K562 (cell line): ENCODE results near the gene ATP9A. TPM values are rescaled to one million over a fixed set of nuclear protein-coding genes. Genes with fewer than 3 reads are reported as not detected.

ENCODE experiments used
- ATAC-seq: fragments of 200-7000 bp; cut with Tn5 transposase; 3 replicates; pipeline ENCODE4 v1.9.1; 2020; ENCODE audit warnings: moderate library complexity
- BruUV-seq: library from RNA; stranded (reverse); fragments of 400-500 nt; replicated peaks from 2 replicates; lab custom pipeline; 2021; lab: Mats Ljungman, UMichigan
- CTCF ChIA-PET: fragments of 300-600 bp; formaldehyde crosslinking; extraction: SDS; loops from one replicate; lab custom pipeline; 2021; ENCODE audit warnings: low intra/inter-chr PET ratio; lab: Yijun Ruan, JAX
- POLR2A ChIA-PET: fragments of 300-600, 350-650 bp; sonication (Branson Sonifier 250); formaldehyde crosslinking; extraction: SDS; loops from one replicate; lab custom pipeline; 2021; ENCODE audit warnings: antibody characterized with exemption, inconsistent platforms; lab: Yijun Ruan, JAX
- DNase-seq, 4 experiments: peaks; one replicate each; pipeline versions ENCODE4 v3.0.0 to v3.0.0-alpha.2; 2011 to 2018; ENCODE audit warnings: low spot score in 3 of 4, mixed read lengths in 3 of 4; ENCODE audit errors: extremely low read depth in 1 of 4
- FAIRE-seq: peaks from 2 replicates; lab custom pipeline; 2011; peaks lifted over from hg19 to GRCh38; lab: Jason Lieb, UNC
- H2AFZ ChIP-seq: 2 replicates; pipeline ENCODE4 v1.6.0; 2011; ENCODE audit warnings: low read depth, low read length, control low read depth, inconsistent platforms
- H3K27ac ChIP-seq: fragments of 200-600 bp; 3 replicates; pipeline ENCODE4 v1.8.0; 2011; ENCODE audit warnings: low read depth, mild to moderate bottlenecking, control low read depth, inconsistent platforms, low read length, moderate library complexity, mixed read lengths; ENCODE audit errors: extremely low read depth
- H3K27me3 ChIP-seq, 2 experiments: fragments of 300-600 bp in 1 of 2; 2 replicates in 1 of 2; 3 replicates in 1 of 2; pipeline versions ENCODE4 v1.6.0 to v1.8.0; 2011; ENCODE audit warnings: inconsistent platforms in 2 of 2, low read length in 2 of 2, mild to moderate bottlenecking in 1 of 2, mixed read lengths in 1 of 2, moderate library complexity in 1 of 2; ENCODE audit not compliant: control insufficient read depth in 2 of 2, insufficient read depth in 2 of 2
- H3K36me3 ChIP-seq: fragments of 300-600 bp; 3 replicates; pipeline ENCODE4 v1.8.0; 2011; ENCODE audit warnings: mild to moderate bottlenecking, low read length, inconsistent platforms; ENCODE audit not compliant: control insufficient read depth, insufficient read depth
- H3K4me1 ChIP-seq, 2 experiments: fragments of 200-600 bp in 1 of 2; replicated peaks in 1 of 2; 2 replicates in 1 of 2; 3 replicates in 1 of 2; pipeline versions ENCODE4 v1.5.1 to v1.8.0; 2011; ENCODE audit warnings: inconsistent platforms in 2 of 2, low read length in 2 of 2, mild to moderate bottlenecking in 1 of 2, mixed read lengths in 1 of 2, moderate library complexity in 1 of 2; ENCODE audit not compliant: control insufficient read depth in 2 of 2, insufficient read depth in 2 of 2
- H3K4me2 ChIP-seq: 2 replicates; pipeline ENCODE4 v1.6.1; 2011; ENCODE audit warnings: low read length, control low read depth, inconsistent platforms, mixed read lengths; ENCODE audit not compliant: insufficient read depth
- H3K4me3 ChIP-seq: fragments of 200-600 bp; sonication (generic), shearing (Covaris generic); 2 replicates; pipeline ENCODE4 v1.5.1; 2016; ENCODE audit warnings: control low read depth, inconsistent platforms
- H3K79me2 ChIP-seq: fragments of 200-600 bp; 3 replicates; pipeline ENCODE4 v1.8.0; 2011; ENCODE audit warnings: low read length, inconsistent platforms; ENCODE audit not compliant: control insufficient read depth, insufficient read depth
- H3K9ac ChIP-seq, 2 experiments: 2 replicates each; pipeline versions ENCODE4 v1.6.0 to v1.6.1; 2011; ENCODE audit warnings: low read depth in 2 of 2, low read length in 2 of 2, control low read depth in 1 of 2, inconsistent platforms in 1 of 2, mild to moderate bottlenecking in 1 of 2, mixed read lengths in 1 of 2; ENCODE audit not compliant: insufficient read depth in 1 of 2
- H3K9me1 ChIP-seq: one replicate; pipeline ENCODE4 v1.6.0; 2011; ENCODE audit warnings: inconsistent platforms, mild to moderate bottlenecking, low read length, moderate library complexity; ENCODE audit not compliant: control insufficient read depth, insufficient read depth
- H3K9me3 ChIP-seq: replicated peaks from 2 replicates; pipeline ENCODE4 v1.5.1; 2011; ENCODE audit warnings: low read depth, low read length, inconsistent platforms; ENCODE audit not compliant: control insufficient read depth, insufficient read depth
- H4K20me1 ChIP-seq: replicated peaks from 2 replicates; pipeline ENCODE4 v1.6.1; 2011; ENCODE audit warnings: low read length, inconsistent platforms, mixed read lengths; ENCODE audit not compliant: control insufficient read depth, insufficient read depth
- CBX2 ChIP-seq: fragments of 200-600 bp; sonication (generic); IDR thresholded peaks from one replicate; pipeline ENCODE4 v1.6.1; 2012; ENCODE audit warnings: mild to moderate bottlenecking, low read length, inconsistent platforms; ENCODE audit not compliant: insufficient read depth, poor library complexity, severe bottlenecking
- HNRNPL ChIP-seq: fragments of 200-400 bp; formaldehyde crosslinking; IDR thresholded peaks from 2 replicates; pipeline ENCODE4 v1.6.1; 2017; ENCODE audit warnings: low read depth, mild to moderate bottlenecking, low read length
- MYBL2 ChIP-seq, 2 experiments: fragments of 450-650 bp in 1 of 2; sonication (generic) in 1 of 2; formaldehyde crosslinking in 1 of 2; IDR thresholded peaks; 2 replicates each; pipeline versions ENCODE4 v1.6.1 to v1.8.1; 2017 to 2022; ENCODE audit warnings: borderline replicate concordance in 1 of 2, inconsistent platforms in 1 of 2, low read depth in 1 of 2, mild to moderate bottlenecking in 1 of 2, missing genetic modification reagents in 1 of 2, moderate library complexity in 1 of 2
- RFX1 ChIP-seq: fragments of 450-650 bp; IDR thresholded peaks from 2 replicates; pipeline ENCODE4 v1.6.1; 2016; ENCODE audit warnings: mild to moderate bottlenecking, moderate library complexity
- ZNF23 ChIP-seq: fragments of 250-450 bp; sonication (Bioruptor Pico); IDR thresholded peaks from 2 replicates; pipeline ENCODE4 v1.4.0; 2020; ENCODE audit warnings: mild to moderate bottlenecking
- ZNF740 ChIP-seq, 3 experiments: fragments of 200-800 bp in 1 of 3; sonication (Bioruptor generic) in 1 of 3; sonication (generic) in 1 of 3; formaldehyde crosslinking in 1 of 3; IDR thresholded peaks; 2 replicates each; pipeline versions ENCODE4 v1.6.1 to v1.8.0; 2016 to 2022; ENCODE audit warnings: mild to moderate bottlenecking in 2 of 3, missing compliant biosample characterization in 2 of 3, missing genetic modification characterization in 2 of 3, missing genetic modification reagents in 1 of 3
- ZNF764 ChIP-seq: fragments of 250-450 bp; sonication (Bioruptor Pico); IDR thresholded peaks from 2 replicates; pipeline ENCODE4 v1.4.0; 2020; ENCODE audit warnings: low read depth, mild to moderate bottlenecking, moderate library complexity
- WGBS: fragments of 100-300 bp; shearing (Covaris generic); methylation state at CpG from one replicate; pipeline ENCODE4 v1.1.6; 2016; ENCODE audit warnings: low coverage, mixed read lengths; ENCODE audit not compliant: insufficient coverage; ENCODE audit errors: missing lambda C conversion rate; 5-methylcytosine and 5-hydroxymethylcytosine counted together
- in situ Hi-C: fragments of 300-500 bp; cut with MboI; formaldehyde crosslinking; loops from 4 replicates; pipeline ENCODE4 v1.15.0; 2018; ENCODE audit warnings: inconsistent platforms, mixed read lengths
- intact Hi-C: fragments of 100-400 bp; cut with micrococcal nuclease; formaldehyde crosslinking; loops from 2 replicates; pipeline ENCODE4 v1.14.2; 2022
- polyA plus RNA-seq, 8 experiments: library from polyadenylated mRNA; depleted of rRNA in 4 of 8; stranded (reverse) in 5 of 8; unstranded in 3 of 8; fragments of >200 nt; fragmentation: Nextera tagmentation in 2 of 8; fragmentation: Illumina TruSeq in 1 of 8; extraction: Ambion mirVana in 2 of 8; extraction: Trizol in 1 of 8; gene quantifications; 2 replicates each; pipeline versions ENCODE4 v1.2.1 to v1.2.3, GENCODE V29; 2011 to 2014; ENCODE audit warnings: inconsistent platforms in 1 of 8, missing spikeins in 1 of 8
- total RNA-seq, 7 experiments: library from RNA; depleted of rRNA in 6 of 7; stranded (reverse); fragments of >200 nt in 6 of 7; fragmentation: Illumina TruSeq in 2 of 7; extraction: Trizol in 2 of 7; gene quantifications; 2 replicates each; pipeline versions ENCODE4 v1.2.1 to v1.2.3, GENCODE V29; 2011 to 2021; ENCODE audit warnings: low replicate concordance in 1 of 7

The ATP9A gene
- total and polyA plus RNA-seq, 9 of the 15 experiments (the other 6 are each of a cell fraction or from before 2014, with no cell fraction given): 0.18 to 0.62 (median 0.29) TPM

GRCh38 chr20:51562027-51562331 is 206.2 kb downstream of the ATP9A start:
- Histone ChIP-seq H3K27me3 (peaks cover 20 to 25% of the 10 kb centered on the region in 2 experiments), H3K9ac (peak overlapping the region in 1 of 2 experiments; percentile 89; a peak in 1 of 4 replicates), H3K4me3 (peak overlapping the region; percentile 15; the same call in 1 of the 2 replicates), H3K4me2 (0 out of 2 replicates have a peak overlapping the region, but pooled peaks have one; percentile 71), H3K9me1 (no peaks in the 10 kb centered on the region), H3K4me1 (peaks cover 27 to 31% of the 10 kb centered on the region in 2 experiments), H3K27ac (no peak overlapping the region), H2AFZ (no peak overlapping the region), H3K9me3 (0 out of 2 replicates have a peak, but pooled peaks cover 2% of the 10 kb centered on the region), H3K36me3 (no peaks in the 10 kb centered on the region), H4K20me1 (peaks cover 6% of the 10 kb centered on the region), H3K79me2 (no peaks in the 10 kb centered on the region)
- CTCF ChIA-PET: no interaction called here
- DNase-seq (no peak), ATAC-seq (no peak), FAIRE-seq (no peak)
- in situ Hi-C loops (no loop called here), intact Hi-C loops (no loop called here)
- TF ChIP-seq MYBL2 (IDR thresholded peaks at IDR 0.05; ENCODE audit: low read depth) (no peak), MYBL2 (CRISPR knock-in tag; IDR thresholded peaks at IDR 0.05; ENCODE audit: borderline replicate concordance) (no peak), ZNF764 (no peak), ZNF23 (no peak)
- BruUV-seq: no TSS peak
- POLR2A ChIA-PET: interaction anchor here (0.7 to 2.2 kb wide), 2 partner anchors 8 to 173 kb away, joined by 3 to 11 read pairs; no protein-coding TSS in a partner anchor
- WGBS: 8% methylated on average over 10 of the region's 10 CpGs

GRCh38 chr20:51560550-51561307 is 207.5 kb downstream of the ATP9A start:
- FAIRE-seq: no peak
- H4K20me1 ChIP-seq: peaks cover 6% of the 10 kb centered on the region
- TF ChIP-seq CBX2 (peak; percentile 82), RFX1 (no peak), HNRNPL (no peak), ZNF740 (CRISPR knock-in tag; IDR thresholded peaks at IDR 0.05) (0 out of 2 replicates have a peak, but pooled peaks have one; percentile 5), ZNF740 (tag; IDR thresholded peaks at IDR 0.05) (no peak)

More at GRCh38 chr20:51560550-51561307, 207.5 kb downstream of the ATP9A start:
- Histone ChIP-seq H3K4me1 (peaks cover 27 to 31% of the 10 kb centered on the region in 2 experiments), H3K9me3 (0 out of 2 replicates have a peak, but pooled peaks cover 2% of the 10 kb centered on the region), H3K4me2 (no peak overlapping the region), H3K9me1 (no peaks in the 10 kb centered on the region), H3K4me3 (no peak overlapping the region), H3K79me2 (no peaks in the 10 kb centered on the region), H2AFZ (no peak overlapping the region), H3K27ac (no peak overlapping the region), H3K9ac (no peak overlapping the region), H3K27me3 (peaks cover 20 to 25% of the 10 kb centered on the region in 2 experiments), H3K36me3 (no peaks in the 10 kb centered on the region)
- POLR2A ChIA-PET: interaction anchor here (0.6 kb wide), 1 partner anchor 185 kb away, joined by 3 read pairs; no protein-coding TSS in a partner anchor
- DNase-seq (no peak), ATAC-seq (no peak)
- CTCF ChIA-PET: no interaction called here
- intact Hi-C loops: no loop called here
- WGBS: 18% methylated on average over 16 of the region's 16 CpGs
- BruUV-seq: no TSS peak
- in situ Hi-C loops: no loop called here
